ENCODE results near the gene TAGLN2.

The TAGLN2 gene

DNA sequence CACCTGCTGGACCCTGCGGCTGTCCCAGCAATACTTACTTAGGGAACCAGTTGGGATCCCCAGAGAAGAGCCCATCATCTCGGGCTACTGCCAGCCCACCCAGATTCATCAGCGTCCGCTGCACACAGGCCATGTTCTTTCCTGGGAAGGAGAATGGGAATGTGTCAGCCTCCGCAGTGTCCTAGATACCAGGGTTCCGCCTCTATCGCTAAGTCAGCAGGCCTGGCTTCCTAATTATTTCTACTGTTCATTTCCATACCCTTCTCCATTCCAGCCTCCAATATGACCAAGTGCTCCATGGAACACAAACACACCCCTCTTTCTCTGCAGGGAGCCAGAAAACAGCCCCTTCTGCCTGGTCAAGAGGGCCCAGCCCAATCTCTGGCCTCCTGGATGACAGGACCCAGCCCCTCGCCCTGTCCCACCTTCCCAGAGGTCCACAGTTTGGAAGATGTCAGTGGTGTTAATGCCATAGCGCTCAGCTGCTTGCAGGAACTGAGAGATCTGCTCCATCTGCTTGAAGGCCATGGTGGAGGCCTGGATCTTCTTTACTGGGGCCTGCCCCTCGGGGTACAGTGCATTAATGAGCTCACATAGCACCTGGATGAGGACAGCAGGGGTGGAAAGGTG is 6.0 kb downstream of the TAGLN2 start:
- no peak for DNase-seq (ENCODE audit: low spot score)
- in situ Hi-C loops (cut with MboI; ENCODE audit: low sequenced_read_pairs, unreplicated experiment) = no loop called here
- TF ChIP-seq, protein P1, sequence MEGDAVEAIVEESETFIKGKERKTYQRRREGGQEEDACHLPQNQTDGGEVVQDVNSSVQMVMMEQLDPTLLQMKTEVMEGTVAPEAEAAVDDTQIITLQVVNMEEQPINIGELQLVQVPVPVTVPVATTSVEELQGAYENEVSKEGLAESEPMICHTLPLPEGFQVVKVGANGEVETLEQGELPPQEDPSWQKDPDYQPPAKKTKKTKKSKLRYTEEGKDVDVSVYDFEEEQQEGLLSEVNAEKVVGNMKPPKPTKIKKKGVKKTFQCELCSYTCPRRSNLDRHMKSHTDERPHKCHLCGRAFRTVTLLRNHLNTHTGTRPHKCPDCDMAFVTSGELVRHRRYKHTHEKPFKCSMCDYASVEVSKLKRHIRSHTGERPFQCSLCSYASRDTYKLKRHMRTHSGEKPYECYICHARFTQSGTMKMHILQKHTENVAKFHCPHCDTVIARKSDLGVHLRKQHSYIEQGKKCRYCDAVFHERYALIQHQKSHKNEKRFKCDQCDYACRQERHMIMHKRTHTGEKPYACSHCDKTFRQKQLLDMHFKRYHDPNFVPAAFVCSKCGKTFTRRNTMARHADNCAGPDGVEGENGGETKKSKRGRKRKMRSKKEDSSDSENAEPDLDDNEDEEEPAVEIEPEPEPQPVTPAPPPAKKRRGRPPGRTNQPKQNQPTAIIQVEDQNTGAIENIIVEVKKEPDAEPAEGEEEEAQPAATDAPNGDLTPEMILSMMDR (IDR thresholded peaks at IDR 0.05; ENCODE audit: borderline replicate concordance, control extremely low read depth, extremely low read depth, insufficient read depth, missing control alignments) = no peak

DNA sequence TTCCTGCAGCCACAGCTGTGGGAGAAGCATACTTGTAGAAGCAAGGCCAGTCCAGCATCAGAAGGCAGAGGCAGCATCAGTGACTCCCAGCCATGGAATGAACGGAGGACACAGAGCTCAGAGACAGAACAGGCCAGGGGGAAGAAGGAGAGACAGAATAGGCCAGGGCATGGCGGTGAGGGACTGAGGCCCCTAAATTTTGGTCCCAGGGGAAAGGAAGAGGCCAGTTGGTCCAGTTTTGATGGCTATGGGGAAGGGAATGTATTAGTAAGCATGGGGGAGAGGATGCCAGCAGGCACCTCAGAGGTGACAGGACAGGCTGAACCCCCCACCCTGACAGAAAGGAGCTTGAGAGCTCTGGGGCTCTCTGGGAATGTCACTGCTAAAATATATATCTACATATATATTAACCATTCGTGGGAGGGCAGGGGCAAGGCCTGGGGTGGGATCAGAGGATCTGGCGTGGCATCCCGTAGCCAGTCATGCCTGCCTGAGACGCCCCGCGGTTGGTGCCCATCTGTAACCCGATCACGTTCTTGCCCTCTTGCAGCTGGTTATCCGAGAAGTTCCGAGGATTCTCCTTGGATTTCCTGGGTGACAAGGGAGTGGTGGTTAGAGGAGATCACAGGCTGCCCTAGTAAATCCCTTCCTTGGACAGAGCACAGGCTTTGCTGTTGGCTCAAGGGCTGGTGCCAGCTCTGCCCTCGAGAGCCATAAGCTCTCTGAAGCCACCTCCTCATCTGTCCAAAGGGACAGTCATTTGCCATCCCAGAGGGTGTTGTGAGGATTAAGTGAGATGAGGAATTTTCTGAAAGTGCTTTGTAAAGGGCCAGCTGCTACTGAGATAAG is 6.7 kb downstream of the TAGLN2 start:
- TF ChIP-seq, protein P1 (IDR thresholded peaks at IDR 0.05; ENCODE audit: borderline replicate concordance, control extremely low read depth, extremely low read depth, insufficient read depth, missing control alignments) = no peak
- DNase-seq (ENCODE audit: low spot score) = no peak
- in situ Hi-C loops (cut with MboI; ENCODE audit: low sequenced_read_pairs, unreplicated experiment) = no loop called here

DNA sequence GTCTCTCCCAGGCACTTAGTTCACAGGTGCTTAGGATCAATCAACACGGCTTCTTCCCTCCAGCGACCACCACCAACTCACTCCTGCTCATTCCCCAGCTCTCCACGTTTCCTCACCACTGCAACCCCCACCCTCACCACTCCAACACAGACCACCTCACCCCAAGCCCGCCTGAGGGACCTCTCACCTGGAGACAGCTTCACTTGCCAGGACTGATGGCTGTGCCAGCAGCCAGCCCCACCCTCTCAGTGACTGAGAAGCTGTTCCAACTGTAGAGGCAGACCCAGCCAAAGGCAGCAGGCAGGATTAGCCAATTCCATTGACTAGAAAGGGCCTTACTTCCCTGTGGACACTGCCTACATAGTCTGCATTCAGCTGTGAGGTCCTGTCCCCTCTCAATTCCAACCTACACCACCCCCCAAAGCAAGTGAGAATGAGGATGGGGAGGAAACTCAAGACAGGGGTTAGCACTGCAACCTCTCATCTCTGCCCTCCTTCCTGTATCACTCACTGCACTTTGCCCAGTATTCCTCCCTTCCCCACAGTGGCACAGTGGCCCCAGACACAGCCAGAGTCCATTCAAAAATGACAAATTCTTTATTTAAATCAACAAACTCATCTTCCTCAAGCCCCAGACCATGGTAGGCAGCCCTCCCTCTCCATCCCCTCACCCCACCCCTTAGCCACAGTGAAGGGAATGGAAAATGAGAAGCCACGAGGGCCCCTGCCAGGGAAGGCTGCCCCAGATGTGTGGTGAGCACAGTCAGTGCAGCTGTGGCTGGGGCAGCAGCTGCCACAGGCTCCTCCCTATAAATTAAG is 7.6 kb downstream of the TAGLN2 start:
- in situ Hi-C loops (cut with MboI; ENCODE audit: low sequenced_read_pairs, unreplicated experiment) = no loop called here
- DNase-seq (ENCODE audit: low spot score) = no peak
- TF ChIP-seq, protein P1 (IDR thresholded peaks at IDR 0.05; ENCODE audit: borderline replicate concordance, control extremely low read depth, extremely low read depth, insufficient read depth, missing control alignments) = no peak

DNA sequence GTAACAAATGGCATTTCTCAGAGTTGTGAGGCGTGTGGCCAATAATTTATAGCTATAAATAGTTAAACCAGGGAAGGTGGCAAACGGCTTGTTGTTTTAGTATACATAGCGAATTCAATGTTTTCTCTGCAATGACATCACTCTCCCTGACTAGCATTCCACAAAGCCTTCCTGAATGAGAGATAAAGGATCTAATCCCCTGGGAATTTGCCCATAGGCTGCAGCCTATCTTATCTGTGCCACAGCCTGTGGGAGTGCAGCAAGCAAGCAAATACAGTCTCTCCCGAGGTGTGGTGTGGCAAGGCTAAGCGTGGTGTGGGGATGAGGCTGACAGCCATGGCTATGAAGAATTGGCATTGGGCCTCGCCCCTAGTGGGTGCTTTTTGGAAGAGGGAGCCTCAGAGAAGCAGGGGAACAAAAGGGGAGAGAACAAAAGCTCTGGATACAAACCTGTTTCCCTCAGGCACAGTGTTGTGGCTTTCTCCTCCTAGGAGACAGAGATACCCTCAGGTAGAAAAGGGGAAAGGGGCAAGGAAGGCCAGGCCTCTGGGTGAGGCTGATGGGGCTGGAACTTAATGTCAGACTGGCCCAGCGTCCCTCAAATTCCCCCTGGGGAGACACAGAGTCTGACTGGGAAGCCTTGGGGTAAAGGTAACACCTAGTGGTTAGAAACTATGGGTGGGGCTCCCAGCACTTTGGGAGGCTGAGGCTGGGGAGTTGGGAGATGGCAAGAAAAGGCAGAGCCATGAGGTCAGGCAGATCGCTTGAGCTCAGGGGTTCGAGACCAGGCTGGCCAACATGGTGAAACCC is 8.9 kb downstream of the TAGLN2 start:
- DNase-seq (ENCODE audit: low spot score) = no peak
- in situ Hi-C loops (cut with MboI; ENCODE audit: low sequenced_read_pairs, unreplicated experiment) = no loop called here
- TF ChIP-seq, protein P1 (IDR thresholded peaks at IDR 0.05; ENCODE audit: borderline replicate concordance, control extremely low read depth, extremely low read depth, insufficient read depth, missing control alignments) = no peak

DNA sequence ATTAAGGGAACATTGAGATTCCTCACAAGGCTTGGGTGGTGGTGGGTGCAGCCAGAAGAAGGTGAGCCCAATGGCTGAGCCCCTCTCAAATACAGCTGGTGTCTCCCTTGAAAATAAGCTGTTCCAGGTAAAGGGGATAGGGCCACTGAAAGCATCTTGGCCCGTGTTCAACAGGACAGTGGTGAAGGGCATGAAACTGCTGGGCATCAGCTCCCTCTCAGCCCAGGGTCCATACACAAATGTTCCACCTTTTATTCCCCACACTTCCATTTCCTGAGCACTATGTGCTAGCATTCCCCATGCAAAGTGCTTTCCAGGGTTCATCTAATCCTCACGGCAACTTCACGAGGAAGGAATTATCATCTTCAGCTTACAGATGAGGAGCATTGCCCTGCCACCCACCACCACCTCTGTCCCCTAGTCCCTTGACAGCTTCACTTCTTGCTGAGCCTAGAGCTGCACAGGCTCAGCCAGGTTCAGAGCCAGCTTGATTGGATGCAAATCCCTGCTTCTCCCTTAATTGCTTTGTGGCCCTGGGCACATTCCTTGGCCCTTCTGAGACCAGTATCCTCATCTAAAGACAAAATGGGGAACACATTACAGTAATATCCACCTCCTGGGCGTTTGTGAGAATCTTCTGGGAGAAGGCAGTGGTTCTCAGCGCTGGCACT is 9.6 kb downstream of the TAGLN2 start:
- in situ Hi-C loops (cut with MboI; ENCODE audit: low sequenced_read_pairs, unreplicated experiment) = no loop called here
- DNase-seq (ENCODE audit: low spot score) = no peak
- TF ChIP-seq, protein P1 (IDR thresholded peaks at IDR 0.05; ENCODE audit: borderline replicate concordance, control extremely low read depth, extremely low read depth, insufficient read depth, missing control alignments) = no peak
